Uterus (tissue), 2 donors: ENCODE measurements around the gene ANGPT4.

Experiments
- CTCF ChIP-seq, 4 experiments: fragments of 200-600 bp in 2 of 4; fragments of 450-650 bp in 2 of 4; sonication (generic) in 2 of 4; IDR thresholded peaks; one replicate each; pipeline ENCODE4 v1.5.1; 2016 to 2019; ENCODE audit warnings: antibody characterized with exemption in 4 of 4, mild to moderate bottlenecking in 2 of 4, moderate library complexity in 1 of 4
- POLR2A ChIP-seq, 2 donors: fragments of 450-650 bp; IDR thresholded peaks; one replicate each; pipeline ENCODE4 v1.6.1; 2016; ENCODE audit warnings: antibody characterized with exemption in 2 of 2, mild to moderate bottlenecking in 1 of 2, moderate library complexity in 1 of 2

GRCh38 chr20:871436-871835, 44.7 kb downstream of the ANGPT4 start:
- TF ChIP-seq POLR2A (IDR thresholded peaks at IDR 0.05) (no peak), CTCF (IDR thresholded peaks at IDR 0.05) (no peak)
